Panc1 (cell line): ENCODE results near the gene RPS14.

Experiments used
- CTCF ChIP-seq: fragments of 450-650 bp; IDR thresholded peaks from 2 replicates; pipeline ENCODE4 v1.5.1; 2017; ENCODE audit warnings: mild to moderate bottlenecking
- POLR2AphosphoS5 ChIP-seq: IDR thresholded peaks from 2 replicates; pipeline ENCODE4 v1.6.1; 2012; ENCODE audit warnings: mild to moderate bottlenecking, low read depth, low read length, moderate library complexity
- REST ChIP-seq, 2 experiments: IDR thresholded peaks; 2 replicates each; pipeline ENCODE4 v1.6.1; 2011 to 2012; ENCODE audit warnings: low read depth in 2 of 2, control low read depth in 1 of 2, low read length in 1 of 2, mild to moderate bottlenecking in 1 of 2, moderate library complexity in 1 of 2; ENCODE audit not compliant: insufficient read depth in 1 of 2
- TCF7L2 ChIP-seq: IDR thresholded peaks from 2 replicates; pipeline ENCODE4 v1.6.1; 2011; ENCODE audit warnings: mild to moderate bottlenecking, low read depth, low read length, inconsistent platforms

DNA sequence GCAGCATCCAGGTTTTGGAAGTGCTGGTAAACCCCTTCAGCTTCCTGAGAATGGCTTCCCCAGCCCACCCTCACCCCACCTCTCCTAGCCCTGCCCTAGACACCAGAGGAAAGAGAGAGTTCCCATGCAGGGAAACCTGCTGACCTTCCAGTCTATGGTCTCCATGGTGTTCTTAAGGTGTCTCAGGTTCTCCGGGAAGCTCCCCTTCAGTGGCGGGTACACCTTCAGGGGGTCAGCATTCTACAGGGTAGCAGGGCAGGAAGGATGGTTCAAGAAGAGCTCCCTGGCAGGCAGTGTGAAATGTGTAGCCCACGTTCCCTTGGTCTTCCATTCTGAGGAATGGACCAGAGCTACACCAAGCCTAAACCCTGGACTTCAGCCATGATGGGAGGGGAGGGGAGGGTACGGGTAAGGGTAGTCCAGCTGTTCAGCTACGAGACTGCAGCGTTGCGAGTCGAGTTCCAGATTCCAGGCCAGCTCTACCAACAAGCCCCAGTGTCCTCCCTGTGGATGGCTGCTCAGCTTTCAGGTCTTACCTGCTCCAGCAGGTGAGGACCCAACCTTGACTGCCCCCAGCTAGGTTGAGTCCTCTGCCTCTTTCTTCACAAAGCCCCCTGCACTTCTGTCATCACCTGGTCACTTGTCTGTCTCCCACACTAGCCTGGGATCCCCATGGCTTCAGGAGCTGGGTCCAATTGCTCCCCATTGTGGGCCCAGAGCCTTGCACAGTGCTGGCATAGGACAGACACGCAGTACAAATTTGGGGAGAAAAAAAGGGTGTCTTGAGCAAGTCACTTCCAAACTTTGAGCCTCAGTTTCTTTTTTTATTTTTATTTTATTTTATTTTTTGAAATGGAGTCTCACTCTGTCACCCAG lies 44.4 kb downstream of the RPS14 start:
- TF ChIP-seq CTCF (no peak), TCF7L2 (no peak), REST (IDR thresholded peaks at IDR 0.05; ENCODE audit: insufficient read depth in 1 of 2, low read depth in 2 of 2, low read length in 1 of 2) (no peak), POLR2AphosphoS5 (no peak)
